Measurements from ENCODE around the gene PIPOX.

- TF ChIP-seq POLR2A (IDR thresholded peaks at IDR 0.05; ENCODE audit: low read depth, low read length) (no peak), CTCF (IDR thresholded peaks at IDR 0.05; ENCODE audit: extremely low read depth in 1 of 2, insufficient read depth in 1 of 2, low read depth in 1 of 2, low read length in 2 of 2) (no peak), POLR2AphosphoS5 (IDR thresholded peaks at IDR 0.05; ENCODE audit: insufficient read depth, low read depth, low read length) (no peak), MYC (IDR thresholded peaks at IDR 0.05; ENCODE audit: low read depth, low read length) (no peak), JUN (IDR thresholded peaks at IDR 0.05; ENCODE audit: borderline replicate concordance, insufficient read depth, insufficient read length, low read depth) (no peak)
These were observed 6.4 kb upstream of the PIPOX start for GRCh38 chr17:29036584-29036983.
